Inflammatory macrophage treated with lipopolysaccharide for 4 hours (primary cell): ENCODE data around the gene KAT6B.
A peak's percentile ranks its signal among the peaks of the same experiment; 100 is the strongest.
"Not testable (repeated sequence)": the region's sequence is repeated elsewhere in the genome, so short reads cannot be mapped to it uniquely, and the experiment has no call there.

Experiments
- DNase-seq: peaks from one replicate; pipeline ENCODE4 v3.0.0-alpha.2; 2020

The KAT6B gene

GRCh38 chr10:74826142-74827044, at the start of gene KAT6B:
TSS of gene KAT6B (plus strand) at chr10:74826600. CDS start at chr10:74842858, 16,258 bp downstream.
- DNase-seq = peak; percentile 100

DNA sequence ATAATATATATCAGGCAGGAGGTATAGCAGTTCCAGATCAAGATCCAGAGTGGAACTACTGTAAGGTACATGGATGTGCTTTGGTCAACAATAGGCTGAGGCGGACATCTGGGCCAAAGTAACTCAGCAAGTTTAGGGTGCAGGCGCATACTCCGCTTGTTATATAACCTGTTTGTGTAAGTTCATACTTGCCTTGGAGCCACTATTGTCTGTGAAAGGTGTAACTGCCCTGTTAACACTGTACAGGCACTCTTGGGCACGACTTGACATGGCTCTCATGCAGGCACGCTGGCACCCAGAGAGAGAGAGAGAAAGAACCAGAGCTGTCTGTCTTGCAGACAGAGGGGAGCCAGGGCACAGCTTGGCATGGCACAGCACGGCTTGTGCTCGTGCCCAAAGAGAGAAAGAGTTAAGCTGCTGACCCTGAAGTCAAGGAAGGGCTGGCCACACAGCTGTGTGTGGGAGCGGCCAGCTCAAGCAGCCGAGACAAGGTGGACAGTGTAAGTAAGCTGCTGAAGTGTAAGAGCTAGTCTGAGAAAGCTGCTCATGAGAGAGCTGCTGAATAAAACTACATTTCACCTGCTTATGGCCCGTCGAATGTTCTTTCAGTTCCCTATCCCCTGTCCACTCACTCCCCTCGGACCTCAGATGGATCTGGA, 47.8 kb upstream of the KAT6B start:
- DNase-seq = no peak

DNA sequence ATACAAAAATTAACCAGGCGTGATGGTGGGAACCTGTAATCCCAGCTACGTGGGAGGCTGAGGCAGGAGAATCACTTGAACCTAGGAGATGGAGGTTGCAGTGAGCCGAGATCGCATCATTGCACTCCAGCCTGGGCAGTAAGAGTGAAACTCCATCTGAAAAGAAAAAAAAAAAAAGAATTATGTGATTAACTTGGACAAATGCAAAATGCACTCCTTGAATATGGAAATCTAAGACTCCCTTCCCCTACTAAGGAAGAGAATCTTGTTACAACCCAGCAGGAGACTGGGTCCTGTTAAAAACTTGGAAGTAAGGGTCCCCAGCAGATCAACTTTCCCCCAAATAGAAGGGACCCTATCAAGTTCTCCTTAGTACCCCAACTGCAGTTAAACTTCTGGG, 44.5 kb upstream of the KAT6B start:
- not testable (repeated sequence) for DNase-seq

GRCh38 chr10:74784462-74784861, 41.9 kb upstream of the KAT6B start:
- DNase-seq = no peak

GRCh38 chr10:74786126-74786525, 40.3 kb upstream of the KAT6B start:
- no peak for DNase-seq

DNA sequence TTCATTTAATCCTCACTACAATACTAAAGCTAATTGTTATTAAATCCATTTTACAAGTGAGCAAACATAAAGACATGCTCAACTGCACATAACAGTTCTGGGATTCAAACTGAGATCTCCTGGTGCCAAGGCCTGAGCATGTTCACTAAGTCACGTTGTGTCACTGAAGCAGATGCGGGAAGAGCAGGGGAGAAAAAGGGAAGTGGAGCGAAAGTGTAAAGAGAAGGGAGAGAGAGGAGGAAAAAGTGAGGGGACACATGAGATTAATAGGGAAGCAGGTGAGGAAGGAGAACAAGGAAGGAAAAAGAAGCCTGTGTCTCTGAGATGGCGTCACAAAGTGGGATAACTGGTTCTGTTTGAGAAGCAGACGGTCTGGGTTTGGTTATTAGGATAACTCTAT, 38.9 kb upstream of the KAT6B start:
- peak; percentile 19 for DNase-seq

DNA sequence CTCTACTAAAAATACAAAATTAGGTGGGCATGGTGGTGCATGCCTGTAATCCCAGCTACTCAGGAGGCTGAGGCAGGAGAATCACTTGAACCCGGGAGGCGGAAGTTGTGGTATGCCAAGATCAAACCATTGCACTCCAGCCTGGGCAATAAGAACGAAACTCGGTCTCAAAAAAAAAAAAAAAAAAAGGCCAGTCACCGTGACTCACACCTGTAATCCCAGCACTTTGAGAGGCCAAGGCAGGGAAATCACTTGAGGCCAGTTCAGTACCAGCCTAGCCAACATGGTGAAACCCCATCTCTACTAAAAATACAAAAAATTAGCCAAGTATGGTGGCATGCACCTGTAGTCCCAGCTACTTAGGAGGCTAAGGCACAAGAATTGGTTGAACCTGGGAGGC, 34.4 kb upstream of the KAT6B start:
- DNase-seq = not testable (repeated sequence)

- DNase-seq = no peak
Observed at GRCh38 chr10:74792726-74793125, 33.7 kb upstream of the KAT6B start.

DNA sequence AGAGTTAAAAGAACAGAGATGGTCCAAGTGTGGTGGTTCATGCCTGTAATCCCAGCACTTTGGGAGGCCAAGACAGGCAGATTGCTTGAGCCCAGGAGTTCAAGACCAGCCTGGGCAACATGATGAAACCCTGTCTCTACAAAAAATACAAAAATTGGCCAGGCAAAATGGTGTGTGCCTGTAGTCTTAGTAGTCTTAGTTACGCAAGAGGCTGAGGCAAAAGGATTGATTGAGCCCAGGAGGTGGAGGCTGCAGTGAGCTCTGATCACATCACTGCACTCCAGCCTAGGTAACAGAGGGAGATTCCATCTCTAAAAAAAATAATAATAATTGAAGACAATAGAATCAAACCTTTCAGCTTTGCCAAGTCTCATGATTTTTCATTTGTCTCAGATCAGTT, 33.2 kb upstream of the KAT6B start:
- not testable (repeated sequence) for DNase-seq

GRCh38 chr10:74794531-74794930, 31.9 kb upstream of the KAT6B start:
- DNase-seq = no peak

GRCh38 chr10:74797550-74797949, 28.9 kb upstream of the KAT6B start:
- no peak for DNase-seq

- DNase-seq = peak; percentile 48
Observed at GRCh38 chr10:74799721-74800221, 26.6 kb upstream of the KAT6B start.

DNA sequence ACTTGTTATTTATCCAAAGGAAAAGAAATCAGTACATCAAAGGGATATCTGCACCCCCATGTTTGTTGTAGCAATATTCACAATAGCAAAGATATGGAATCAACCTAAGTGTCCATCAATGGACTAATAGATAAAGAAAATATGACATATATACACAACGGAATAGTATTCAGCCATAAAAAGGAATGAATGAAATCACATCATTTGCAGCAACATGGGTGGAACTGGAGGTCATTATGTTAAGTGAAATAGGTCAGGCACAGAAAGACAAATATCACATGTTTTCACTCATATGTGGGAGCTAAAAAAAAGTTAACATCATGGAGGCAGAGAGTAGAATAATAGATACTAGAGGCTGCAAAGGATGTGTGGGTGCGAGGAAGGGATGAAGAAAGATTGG, 25.0 kb upstream of the KAT6B start:
- DNase-seq = no peak

- DNase-seq = no peak
Observed at GRCh38 chr10:74808501-74808900, 17.9 kb upstream of the KAT6B start.

DNA sequence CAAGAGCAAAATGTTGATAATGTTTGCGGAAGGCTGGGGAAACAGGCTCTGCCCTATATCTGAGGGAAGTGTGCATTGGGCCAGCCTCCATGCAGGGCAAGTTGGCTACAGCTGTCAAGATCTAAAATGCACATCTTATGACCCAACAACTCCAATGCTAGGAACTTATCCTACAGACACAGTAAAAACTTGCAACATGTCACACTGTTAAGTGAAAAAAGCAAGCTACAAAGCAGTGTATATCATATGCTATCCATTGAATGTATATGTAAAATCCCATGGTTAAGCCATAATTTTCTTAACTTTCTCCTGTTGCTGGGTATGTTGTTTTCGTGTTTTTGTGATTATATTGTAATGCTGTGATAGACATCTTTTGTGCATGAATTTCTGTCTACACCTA, 16.3 kb upstream of the KAT6B start:
- no peak for DNase-seq

- DNase-seq = no peak
Observed at GRCh38 chr10:74813381-74814259, 12.8 kb upstream of the KAT6B start.

DNA sequence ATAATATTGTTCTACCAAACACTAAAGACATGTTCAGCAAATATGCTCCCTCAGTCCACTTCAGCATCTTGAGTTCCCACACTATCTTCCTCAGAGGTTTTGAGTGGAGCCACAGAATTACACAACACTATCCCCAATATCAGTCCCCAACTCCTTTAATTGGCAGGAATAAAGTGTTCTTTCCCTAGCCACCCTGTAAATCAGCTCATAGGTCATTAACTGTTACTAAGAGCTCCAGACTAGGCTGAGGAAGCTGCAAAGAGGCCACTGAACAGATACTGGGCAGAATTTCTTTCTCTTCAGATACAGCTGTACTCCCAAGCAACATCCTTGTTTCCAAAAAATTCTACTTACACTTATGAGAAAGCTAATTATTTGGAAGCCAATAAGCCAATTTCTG, 11.6 kb upstream of the KAT6B start:
- DNase-seq = no peak

DNA sequence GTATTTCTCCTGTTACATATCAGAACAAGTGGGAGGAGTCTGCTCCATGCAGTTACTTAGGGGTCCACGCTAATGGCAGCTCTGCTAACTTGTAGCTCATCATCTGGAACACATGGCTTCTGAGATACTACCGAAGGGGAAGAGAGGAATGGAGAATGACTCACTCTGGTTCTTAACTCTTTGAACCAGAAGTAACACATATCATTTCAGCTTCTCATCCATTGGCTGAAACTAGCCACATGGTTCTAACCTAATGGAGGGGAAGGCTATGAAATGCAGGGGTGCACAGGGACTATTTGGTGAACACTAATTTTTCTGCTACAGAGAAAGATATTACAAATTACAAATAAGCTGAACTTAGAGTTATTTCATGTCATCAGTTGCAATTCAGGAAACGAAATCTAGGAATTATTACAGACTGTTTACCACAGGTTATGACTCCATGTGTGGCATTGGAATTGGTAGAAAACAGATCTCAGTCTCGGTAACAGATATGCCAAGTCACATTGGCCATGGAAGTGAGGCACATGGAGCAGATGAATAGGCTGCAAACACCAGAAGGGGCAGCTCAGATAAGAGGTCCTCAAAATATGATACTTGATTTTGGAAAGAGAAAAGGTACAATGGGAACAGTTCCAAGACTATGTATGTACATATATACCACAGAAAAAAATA, 9.4 kb upstream of the KAT6B start:
- DNase-seq = no peak

DNA sequence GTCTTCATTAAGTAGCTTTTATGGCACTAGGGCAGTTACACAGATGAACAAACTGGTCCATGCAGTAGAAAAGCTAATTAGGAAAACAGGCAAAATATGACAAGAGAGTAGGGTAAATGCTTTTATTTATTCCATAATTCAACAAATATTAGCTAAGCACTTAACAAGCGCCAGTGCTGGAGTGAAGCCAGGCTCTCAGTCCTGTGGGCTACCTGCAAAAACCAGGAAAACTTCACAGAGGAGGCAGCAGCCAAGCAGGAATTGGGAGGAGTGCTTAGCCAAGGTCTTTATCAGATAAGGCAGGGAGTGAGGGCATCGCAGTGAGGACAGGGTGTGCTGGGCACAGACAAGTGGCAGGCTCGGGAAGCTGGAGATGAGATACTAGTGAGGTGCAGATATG, 4.9 kb upstream of the KAT6B start:
- DNase-seq = no peak

GRCh38 chr10:74822101-74822500, 4.3 kb upstream of the KAT6B start:
- no peak for DNase-seq

- peak; percentile 28 for DNase-seq
Observed at GRCh38 chr10:74822521-74823089, 3.8 kb upstream of the KAT6B start.

GRCh38 chr10:74823791-74824183, 2.6 kb upstream of the KAT6B start:
- DNase-seq = no peak
